DMS79 (cell line): ENCODE measurements around the gene ZNF565.
"Not testable (repeated sequence)": the region's sequence is repeated elsewhere in the genome, so short reads cannot be mapped to it uniquely, and the experiment has no call there.

Source experiments
- DNase-seq: peaks from one replicate; lab custom pipeline; 2025; lab: John Stamatoyannopoulos, UW

Gene ZNF565

GRCh38 chr19:36149673-36150406, 64.6 kb downstream of the ZNF565 start:
- DNase-seq = no peak

GRCh38 chr19:36144624-36145023, 69.8 kb downstream of the ZNF565 start:
- no peak for DNase-seq

GRCh38 chr19:36142496-36142895, 72.0 kb downstream of the ZNF565 start:
- DNase-seq = no peak

- DNase-seq = no peak
Measured at GRCh38 chr19:36142046-36142445, 72.4 kb downstream of the ZNF565 start.

- peak; percentile 34 for DNase-seq
Measured at GRCh38 chr19:36141039-36141927, 73.2 kb downstream of the ZNF565 start.

- DNase-seq = peak; percentile 34
Measured at GRCh38 chr19:36140304-36141038, 74.0 kb downstream of the ZNF565 start.

GRCh38 chr19:36139473-36140303, 74.8 kb downstream of the ZNF565 start, which contains the start of gene CAPNS1:
TSS of gene CAPNS1 (plus strand) at chr19:36140066. CDS start at chr19:36141012, 946 bp downstream.
- peak; percentile 81 for DNase-seq

- DNase-seq = no peak
Measured at GRCh38 chr19:36139120-36139472, 75.4 kb downstream of the ZNF565 start.

- DNase-seq = peak; percentile 61
Measured at GRCh38 chr19:36136964-36137686, 77.3 kb downstream of the ZNF565 start.

- DNase-seq = not testable (repeated sequence)
Measured at GRCh38 chr19:36134867-36135266, 79.6 kb downstream of the ZNF565 start.
